ENCODE data around the gene BRD2.

Gene BRD2

DNA sequence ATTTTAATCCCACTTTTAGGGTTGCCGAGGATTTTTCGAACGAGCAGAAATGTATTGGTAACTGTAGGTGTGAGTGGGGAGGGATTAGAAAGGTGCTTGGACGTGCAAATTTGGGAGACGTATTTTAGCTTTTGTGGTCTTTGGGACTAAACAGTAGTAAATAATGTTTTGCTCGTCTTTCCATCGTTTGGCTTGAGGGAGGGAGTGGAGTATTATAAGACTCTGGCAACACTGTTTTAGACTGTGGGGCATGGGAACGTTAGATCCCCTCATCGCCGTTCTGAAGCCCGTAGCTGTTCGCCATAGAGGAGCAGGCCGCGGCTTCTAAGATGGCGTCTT lies 2.8 kb downstream of the BRD2 start:
- DNase-seq, result no peak

DNA sequence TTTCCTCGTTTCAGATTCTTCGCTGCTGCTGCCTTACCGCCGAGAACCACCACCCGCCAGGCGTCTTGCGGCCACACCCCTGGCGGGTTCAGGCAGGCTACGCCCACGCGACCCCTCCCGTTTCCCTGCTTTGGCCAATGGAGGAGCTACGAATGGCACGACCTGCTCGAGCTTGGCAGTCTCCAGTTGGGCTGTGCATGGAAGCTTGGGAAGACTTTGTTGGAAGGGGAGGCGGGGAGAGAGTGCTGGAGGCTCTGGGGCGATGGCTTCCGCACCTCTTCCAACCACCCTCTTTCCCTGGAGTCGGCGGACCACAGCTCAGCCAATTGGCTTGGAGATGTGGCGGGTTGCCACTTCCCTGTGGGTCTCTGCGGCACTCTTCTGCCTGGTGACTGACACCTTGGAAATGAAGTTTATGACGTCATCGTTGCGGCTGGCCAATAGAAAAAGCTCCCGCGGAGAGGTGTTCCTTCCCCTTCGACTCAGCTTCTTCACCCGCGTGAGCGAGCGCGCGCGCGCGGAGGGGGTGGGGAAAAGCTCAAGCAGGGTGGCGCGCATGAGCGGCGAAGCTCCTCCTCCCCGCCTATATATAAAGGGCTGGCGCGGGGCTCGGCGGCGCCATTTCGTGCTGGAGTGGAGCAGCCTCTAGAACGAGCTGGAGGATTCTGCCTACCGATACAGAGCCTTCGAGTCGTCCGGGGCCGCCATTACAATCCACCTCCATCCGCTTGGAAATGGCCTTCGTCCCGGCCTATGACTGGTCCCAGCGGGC lies 3.4 kb downstream of the BRD2 start:
- DNase-seq, result peak; percentile 97 to 100 (median 99)

DNA sequence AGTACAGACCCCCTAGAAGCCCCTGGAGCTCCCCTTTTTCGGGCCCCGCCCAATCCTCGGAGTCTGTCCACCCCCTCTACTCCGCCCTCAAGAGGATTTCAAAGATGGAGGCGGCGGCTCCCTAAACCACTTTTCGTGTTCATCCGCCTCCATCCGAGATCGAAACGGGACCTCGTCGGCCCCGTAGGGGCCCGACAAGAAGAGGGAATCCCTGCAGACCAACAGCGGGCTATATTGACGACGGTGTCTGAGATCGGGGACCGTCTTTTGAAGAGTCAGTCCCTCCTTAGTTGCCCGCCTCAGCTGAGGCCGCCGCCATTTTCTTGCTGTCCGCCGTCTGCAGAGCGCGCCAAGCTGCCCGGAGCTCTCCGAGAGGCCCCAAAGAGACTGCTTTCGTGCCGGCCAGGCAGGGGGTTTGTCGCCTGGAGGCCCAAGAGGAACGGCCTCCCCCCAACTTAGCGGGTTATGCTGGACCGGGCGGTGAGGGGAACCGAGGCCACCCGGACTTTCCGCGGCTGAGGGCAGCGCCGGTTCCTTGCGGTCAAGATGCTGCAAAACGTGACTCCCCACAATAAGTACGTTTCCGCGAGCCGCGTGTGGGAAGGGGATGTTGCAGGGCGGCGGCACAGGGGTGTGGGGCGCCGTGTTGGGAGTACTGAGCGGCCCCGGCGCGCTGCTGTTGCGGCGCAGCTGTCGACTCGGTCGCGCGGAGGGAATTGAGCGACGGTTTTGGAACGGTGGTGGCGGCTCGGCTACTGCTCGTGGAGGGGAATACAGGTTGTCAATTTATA lies 4.2 kb downstream of the BRD2 start:
- DNase-seq, result peak in 18 of 58 donors; percentile 28 to 83 (median 65)

DNA sequence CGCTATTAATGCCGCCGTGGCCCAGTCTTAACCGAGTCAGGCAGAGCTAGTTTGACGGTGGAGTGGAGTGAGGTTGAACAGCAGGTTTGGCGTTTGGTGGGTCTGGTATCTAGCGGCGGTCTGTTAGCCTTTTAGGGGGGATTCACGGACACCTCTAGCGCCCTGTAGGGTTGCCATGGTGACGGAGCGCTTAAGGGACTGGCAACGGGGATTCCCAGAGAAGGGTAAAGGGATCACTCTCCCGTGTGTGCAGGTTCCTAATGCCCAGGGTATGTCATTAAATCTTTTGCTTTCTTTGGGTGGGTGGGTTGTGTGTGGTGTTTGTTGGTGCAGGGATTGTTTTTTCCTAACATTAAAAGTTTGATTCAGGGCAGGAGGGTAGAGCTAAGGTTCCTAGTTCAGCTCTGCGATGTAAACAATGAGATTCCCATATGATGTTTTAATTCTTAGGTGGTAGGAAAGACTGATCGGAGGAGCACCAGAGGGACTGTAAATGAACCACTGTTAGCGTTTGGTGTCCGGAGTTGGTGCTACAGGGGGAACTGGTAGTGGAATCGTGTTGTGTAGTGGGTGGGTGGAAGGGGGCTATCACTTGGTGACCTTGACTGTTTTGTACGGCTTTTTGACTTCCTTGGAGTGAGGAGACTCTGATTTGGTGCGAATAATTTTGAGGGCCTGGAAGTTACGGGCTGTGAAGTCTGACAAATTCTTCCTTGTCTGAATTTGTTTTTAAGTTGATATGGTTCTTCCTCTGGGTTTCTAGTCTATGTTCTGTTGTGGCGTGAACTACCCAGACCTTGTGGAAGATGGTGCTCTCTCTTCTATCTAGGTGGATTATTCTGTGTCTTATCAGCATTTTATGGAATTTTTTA lies 5.0 kb downstream of the BRD2 start:
- peak in 4 of 58 donors; percentile 15 to 39 (median 32) for DNase-seq

DNA sequence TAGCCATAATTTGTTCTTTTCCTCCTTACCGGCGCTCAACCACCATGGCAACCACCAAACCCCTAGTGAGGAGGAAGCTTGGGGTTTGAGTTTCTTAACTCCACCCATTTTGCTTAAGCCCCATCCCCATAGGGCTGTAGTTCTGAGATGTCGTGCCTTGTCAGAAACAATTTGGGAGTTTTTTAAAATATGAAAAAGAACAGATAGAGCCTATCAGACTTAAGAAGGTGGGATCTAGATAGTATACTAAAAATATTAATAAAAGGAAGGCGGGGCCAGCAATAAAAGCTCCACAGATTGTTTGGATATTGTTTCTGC lies 5.6 kb downstream of the BRD2 start:
- DNase-seq, result no peak

DNA sequence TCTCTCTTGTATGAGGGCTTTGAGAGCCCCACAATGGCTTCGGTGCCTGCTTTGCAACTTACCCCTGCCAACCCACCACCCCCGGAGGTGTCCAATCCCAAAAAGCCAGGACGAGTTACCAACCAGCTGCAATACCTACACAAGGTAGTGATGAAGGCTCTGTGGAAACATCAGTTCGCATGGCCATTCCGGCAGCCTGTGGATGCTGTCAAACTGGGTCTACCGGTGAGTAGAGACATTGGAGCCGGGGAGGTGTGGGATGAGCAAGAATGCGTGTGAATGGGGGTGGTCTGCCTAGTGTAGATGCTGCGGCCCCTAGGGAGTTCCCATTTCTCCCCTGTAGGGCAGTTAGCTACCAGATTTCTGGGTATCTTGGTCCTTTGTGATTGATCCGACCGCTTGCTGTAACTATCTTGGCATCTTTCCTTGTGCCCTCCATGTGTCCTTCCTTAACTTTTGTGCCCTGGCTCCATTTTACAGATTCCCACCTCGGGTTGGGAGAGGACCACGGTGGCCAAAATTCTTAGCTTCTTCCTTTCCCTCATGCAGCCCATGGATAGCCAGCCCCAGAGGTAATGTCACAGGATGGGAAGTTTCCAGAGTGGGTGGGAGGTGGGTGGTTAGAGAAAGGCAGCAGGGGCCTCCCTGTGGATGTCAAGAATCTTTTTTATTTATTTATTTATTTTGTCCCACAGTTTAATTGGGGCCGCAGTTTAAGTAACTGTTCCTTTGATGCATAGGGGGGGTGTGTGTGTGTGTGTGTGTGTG lies 6.3 kb downstream of the BRD2 start:
- DNase-seq, result peak in 1 of 58 donors; percentile 12

DNA sequence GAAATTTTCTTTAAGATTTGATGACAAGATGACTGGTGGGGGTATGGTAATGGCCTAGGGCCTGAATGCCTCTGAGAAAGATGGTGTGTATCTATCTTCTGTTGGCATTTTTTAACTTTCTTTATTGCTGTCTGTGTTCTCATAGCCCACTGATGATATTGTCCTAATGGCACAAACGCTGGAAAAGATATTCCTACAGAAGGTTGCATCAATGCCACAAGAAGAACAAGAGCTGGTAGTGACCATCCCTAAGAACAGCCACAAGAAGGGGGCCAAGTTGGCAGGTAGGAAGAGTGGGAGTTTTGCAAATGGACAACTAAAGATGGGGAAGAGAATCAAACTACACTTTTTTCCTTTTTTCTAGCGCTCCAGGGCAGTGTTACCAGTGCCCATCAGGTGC lies 7.5 kb downstream of the BRD2 start:
- DNase-seq, result no peak

DNA sequence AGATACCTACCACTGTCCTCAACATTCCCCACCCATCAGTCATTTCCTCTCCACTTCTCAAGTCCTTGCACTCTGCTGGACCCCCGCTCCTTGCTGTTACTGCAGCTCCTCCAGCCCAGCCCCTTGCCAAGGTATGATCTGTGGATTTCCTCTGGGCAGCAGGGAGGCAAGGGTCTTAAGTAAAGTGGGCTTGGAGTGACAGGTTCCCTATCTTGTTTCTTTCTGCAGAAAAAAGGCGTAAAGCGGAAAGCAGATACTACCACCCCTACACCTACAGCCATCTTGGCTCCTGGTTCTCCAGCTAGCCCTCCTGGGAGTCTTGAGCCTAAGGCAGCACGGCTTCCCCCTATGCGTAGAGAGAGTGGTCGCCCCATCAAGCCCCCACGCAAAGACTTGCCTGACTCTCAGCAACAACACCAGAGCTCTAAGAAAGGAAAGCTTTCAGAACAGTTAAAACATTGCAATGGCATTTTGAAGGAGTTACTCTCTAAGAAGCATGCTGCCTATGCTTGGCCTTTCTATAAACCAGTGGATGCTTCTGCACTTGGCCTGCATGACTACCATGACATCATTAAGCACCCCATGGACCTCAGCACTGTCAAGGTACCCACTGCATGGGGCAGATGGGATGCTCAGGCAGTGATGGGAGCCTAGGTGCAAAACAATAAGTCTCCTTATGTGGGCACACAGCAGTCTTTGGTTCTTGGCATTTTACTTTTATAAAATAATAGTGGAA lies 8.1 kb downstream of the BRD2 start:
- DNase-seq, result no peak

DNA sequence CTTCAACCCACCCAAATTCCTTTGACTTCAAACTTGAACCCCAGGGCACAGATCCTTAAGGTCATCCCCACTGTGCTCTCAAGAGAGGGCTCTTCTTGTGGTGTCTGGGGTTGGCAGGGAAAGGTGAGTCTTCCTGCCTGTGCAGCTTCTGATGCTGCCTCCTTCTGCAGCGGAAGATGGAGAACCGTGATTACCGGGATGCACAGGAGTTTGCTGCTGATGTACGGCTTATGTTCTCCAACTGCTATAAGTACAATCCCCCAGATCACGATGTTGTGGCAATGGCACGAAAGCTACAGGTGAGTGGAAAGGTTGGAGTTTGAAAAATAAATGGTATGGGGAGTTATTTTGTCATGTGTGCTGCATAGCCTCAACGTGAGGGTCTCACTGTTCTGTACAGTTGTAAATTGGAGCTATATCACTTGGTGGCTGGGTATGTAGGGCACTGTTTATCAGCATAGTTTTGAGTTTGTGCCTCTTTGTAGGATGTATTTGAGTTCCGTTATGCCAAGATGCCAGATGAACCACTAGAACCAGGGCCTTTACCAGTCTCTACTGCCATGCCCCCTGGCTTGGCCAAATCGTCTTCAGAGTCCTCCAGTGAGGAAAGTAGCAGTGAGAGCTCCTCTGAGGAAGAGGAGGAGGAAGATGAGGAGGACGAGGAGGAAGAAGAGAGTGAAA lies 9.0 kb downstream of the BRD2 start:
- no peak for DNase-seq

DNA sequence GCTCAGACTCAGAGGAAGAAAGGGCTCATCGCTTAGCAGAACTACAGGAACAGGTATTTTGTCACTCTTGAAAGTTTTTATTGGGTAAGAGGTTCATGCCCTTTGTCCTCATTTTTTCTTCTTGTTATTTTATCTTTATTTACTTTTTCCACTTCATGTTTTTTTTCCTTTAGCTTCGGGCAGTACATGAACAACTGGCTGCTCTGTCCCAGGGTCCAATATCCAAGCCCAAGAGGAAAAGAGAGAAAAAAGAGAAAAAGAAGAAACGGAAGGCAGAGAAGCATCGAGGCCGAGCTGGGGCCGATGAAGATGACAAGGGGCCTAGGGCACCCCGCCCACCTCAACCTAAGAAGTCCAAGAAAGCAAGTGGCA lies 9.5 kb downstream of the BRD2 start:
- DNase-seq, result no peak

DNA sequence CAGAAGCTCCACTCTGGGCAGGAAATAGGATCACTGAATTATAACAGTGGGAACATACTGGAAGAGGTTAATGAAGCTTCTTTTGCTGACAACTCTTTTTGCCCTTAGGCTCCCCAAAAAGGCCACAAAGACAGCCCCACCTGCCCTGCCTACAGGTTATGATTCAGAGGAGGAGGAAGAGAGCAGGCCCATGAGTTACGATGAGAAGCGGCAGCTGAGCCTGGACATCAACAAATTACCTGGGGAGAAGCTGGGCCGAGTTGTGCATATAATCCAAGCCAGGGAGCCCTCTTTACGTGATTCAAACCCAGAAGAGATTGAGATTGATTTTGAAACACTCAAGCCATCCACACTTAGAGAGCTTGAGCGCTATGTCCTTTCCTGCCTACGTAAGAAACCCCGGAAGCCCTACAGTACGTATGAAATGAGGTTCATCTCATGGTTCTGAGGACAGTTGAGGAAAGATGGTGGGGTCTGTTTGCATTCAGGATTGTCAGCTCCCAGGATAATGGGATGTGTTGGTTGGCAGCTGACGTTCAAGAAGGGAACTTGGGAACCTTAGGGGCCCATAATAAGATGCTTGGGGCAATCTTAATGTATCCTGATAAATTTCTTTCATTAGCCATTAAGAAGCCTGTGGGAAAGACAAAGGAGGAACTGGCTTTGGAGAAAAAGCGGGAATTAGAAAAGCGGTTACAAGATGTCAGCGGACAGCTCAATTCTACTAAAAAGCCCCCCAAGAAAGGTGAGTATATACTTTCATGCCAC lies 11.5 kb downstream of the BRD2 start:
- DNase-seq, result no peak

DNA sequence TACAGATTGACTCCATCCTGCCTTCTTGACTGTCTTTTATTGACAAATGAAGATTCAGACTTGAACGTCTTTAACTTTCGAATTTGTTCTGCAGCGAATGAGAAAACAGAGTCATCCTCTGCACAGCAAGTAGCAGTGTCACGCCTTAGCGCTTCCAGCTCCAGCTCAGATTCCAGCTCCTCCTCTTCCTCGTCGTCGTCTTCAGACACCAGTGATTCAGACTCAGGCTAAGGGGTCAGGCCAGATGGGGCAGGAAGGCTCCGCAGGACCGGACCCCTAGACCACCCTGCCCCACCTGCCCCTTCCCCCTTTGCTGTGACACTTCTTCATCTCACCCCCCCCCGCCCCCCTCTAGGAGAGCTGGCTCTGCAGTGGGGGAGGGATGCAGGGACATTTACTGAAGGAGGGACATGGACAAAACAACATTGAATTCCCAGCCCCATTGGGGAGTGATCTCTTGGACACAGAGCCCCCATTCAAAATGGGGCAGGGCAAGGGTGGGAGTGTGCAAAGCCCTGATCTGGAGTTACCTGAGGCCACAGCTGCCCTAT lies 12.2 kb downstream of the BRD2 start:
- no peak for DNase-seq

DNA sequence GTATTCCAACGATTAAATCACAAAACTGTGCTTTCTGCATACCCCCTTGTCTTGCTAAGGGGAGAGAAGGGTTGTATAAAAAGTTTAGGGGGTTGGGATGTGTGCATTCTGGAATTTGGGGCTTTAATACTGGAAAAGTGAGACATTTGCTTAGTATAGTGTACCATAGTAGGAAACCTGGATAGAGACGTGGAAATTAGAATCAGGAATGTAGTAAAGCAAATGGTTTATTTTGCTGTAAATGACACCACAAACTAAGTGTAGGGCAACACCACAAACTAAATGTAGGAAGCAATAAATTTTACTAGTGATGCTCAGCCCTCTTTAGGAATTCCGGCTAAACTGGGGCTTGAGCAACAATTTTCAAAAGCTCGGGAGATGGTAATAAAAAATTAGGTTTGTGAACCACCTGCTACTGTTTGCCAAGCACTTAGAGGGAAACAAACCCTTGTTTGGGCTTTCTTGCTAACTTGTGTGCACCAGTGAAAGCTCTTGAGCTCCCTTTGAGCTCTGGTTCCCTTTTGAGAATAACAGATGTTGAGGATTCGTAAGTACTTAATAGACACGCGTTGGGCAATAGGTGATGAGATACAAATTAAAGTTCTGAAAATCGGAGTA lies 13.8 kb downstream of the BRD2 start:
- DNase-seq, result no peak

DNA sequence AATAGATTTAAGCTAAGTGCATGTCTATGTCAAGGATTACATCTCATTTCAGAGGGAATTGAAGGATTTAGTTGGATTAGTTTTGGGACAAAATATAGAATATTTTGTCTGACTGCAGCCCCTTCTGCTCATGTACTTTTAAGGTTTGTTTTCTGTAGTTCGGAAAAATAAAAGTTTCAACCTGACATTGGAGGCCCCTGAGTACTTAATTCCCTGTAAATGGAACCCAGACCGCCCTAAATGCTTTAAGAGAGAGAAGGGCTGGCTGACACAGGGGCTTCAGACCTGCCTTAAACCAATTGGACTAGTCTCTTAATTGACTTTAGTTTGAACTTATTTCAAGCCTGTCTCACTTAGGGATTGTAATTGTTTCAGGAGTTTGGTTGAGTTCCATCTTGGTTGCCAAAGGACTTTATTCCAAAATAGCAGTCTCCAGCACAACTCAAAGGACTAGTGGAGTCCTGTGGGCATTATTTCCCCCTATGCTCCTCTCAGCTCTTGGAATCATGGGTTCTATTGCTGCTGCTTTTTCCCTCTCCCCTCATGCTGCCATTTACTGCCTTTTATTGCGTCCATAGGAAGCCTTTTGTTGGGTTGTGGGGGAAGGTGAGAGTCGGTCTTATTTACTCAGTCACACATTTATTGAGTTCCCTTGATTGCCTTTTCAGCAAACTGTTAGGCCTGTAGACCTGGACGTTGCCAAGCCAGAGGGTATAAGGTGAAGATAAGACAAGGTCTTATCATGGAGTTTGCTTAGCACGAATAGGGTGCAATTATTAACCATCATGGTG lies 14.5 kb downstream of the BRD2 start:
- DNase-seq, result peak in 1 of 58 donors; percentile 17

DNA sequence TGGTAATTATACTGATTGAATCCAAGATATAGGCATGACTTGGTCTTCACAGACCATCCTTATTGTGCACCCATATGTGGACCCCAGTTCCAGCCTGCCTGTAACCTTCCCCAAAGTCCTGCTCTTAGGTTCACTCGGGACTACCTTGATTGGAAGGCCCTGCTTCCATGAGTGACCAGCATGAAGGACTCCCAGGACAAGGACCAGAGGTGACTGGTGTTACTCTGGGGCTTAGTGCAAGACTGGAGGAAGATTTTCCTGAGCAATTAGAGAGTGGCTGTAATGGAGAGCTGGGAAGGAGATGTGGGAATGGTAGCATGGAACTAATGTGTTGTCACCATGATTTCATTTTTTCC lies 15.1 kb downstream of the BRD2 start:
- DNase-seq, result no peak

DNA sequence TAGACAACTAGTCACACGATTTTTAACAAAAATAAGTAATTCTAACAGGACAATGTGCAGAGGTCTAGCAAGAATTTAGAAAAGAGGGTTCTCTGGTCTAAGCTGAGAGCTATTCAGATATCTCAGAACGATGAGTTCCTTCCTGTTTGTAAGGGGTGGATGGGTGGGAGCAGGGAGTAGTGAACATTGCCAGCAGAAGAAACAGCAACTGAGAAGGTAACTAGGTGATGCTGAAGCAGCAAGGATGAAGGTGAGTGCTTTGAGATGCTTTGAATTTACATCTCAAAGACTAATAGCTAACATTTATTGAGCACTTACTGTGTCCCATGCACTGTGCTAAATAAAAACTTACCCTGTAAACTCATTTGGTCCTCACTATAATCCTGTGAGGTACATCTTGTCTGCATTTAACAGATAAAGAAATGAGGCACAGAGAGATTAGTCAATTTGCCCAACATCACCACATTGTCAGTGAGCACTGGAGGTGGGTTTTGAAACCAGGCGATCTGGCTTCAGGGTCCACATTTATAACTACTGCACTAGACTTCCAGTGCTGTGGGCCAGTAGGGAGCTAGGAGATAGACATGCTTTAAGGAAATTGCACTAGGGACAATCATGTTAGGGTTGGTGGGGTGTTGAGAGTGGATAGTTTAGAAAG lies 15.7 kb downstream of the BRD2 start:
- DNase-seq, result no peak
